Loucy (cell line): Measurements from ENCODE around the gene MAPKAP1.

Experiments
- CTCF ChIP-seq: fragments of 200-600 bp; sonication (generic); conservative IDR thresholded peaks from 2 replicates; pipeline ENCODE4 v1.5.1; 2014; ENCODE audit warnings: mild to moderate bottlenecking, antibody characterized with exemption, low read length
- EZH2phosphoT487 ChIP-seq: fragments of 200-600 bp; IDR thresholded peaks from 2 replicates; pipeline ENCODE4 v1.6.1; 2018; ENCODE audit warnings: antibody characterized with exemption, mild to moderate bottlenecking, moderate library complexity, borderline replicate concordance

GRCh38 chr9:125410522-125410894 is 296.5 kb downstream of the MAPKAP1 start:
- no peak for TF ChIP-seq CTCF
- TF ChIP-seq EZH2phosphoT487, result no peak
